COLO829 (cell line): ENCODE measurements around the gene KIF9.
"Not testable (repeated sequence)": the region's sequence is repeated elsewhere in the genome, so short reads cannot be mapped to it uniquely, and the experiment has no call there.

Source experiments
- DNase-seq: peaks from one replicate; pipeline ENCODE4 v3.0.0; 2012; ENCODE audit warnings: low spot score

Gene KIF9

GRCh38 chr3:47282424-47283192, at the start of gene KIF9, which contains the start of gene KLHL18:
TSS of gene KIF9 (minus strand) at chr3:47282799. CDS start at chr3:47277374, 5,425 bp downstream.
TSS of gene KLHL18 (plus strand) at chr3:47282944. CDS start at chr3:47282966, 22 bp downstream.
- DNase-seq, result peak; percentile 96

- peak; percentile 80 for DNase-seq
Observed at GRCh38 chr3:47324278-47324865, 41.8 kb upstream of the KIF9 start.

- DNase-seq, result no peak
Observed at GRCh38 chr3:47323431-47324277, 41.1 kb upstream of the KIF9 start.

- DNase-seq, result no peak
Observed at GRCh38 chr3:47319956-47320355, 37.4 kb upstream of the KIF9 start.

- peak; percentile 28 for DNase-seq
Observed at GRCh38 chr3:47318916-47319315, 36.3 kb upstream of the KIF9 start.

- DNase-seq, result not testable (repeated sequence)
Observed at GRCh38 chr3:47316151-47316550, 33.6 kb upstream of the KIF9 start.

- no peak for DNase-seq
Observed at GRCh38 chr3:47315069-47315647, 32.6 kb upstream of the KIF9 start.

- no peak for DNase-seq
Observed at GRCh38 chr3:47314056-47314764, 31.6 kb upstream of the KIF9 start.

GRCh38 chr3:47313341-47314055, 30.9 kb upstream of the KIF9 start:
- DNase-seq, result no peak

- DNase-seq, result no peak
Observed at GRCh38 chr3:47310391-47310790, 27.8 kb upstream of the KIF9 start.

GRCh38 chr3:47309231-47309630, 26.6 kb upstream of the KIF9 start:
- DNase-seq, result not testable (repeated sequence)

- DNase-seq, result no peak
Observed at GRCh38 chr3:47306022-47306421, 23.4 kb upstream of the KIF9 start.

- DNase-seq, result no peak
Observed at GRCh38 chr3:47301456-47301855, 18.9 kb upstream of the KIF9 start.

- no peak for DNase-seq
Observed at GRCh38 chr3:47299381-47300318, 17.1 kb upstream of the KIF9 start.

GRCh38 chr3:47298439-47298838, 15.8 kb upstream of the KIF9 start:
- no peak for DNase-seq

GRCh38 chr3:47296562-47297302, 14.1 kb upstream of the KIF9 start:
- no peak for DNase-seq

GRCh38 chr3:47295976-47296375, 13.4 kb upstream of the KIF9 start:
- no peak for DNase-seq

GRCh38 chr3:47295322-47295721, 12.7 kb upstream of the KIF9 start:
- DNase-seq, result no peak

GRCh38 chr3:47294392-47294791, 11.8 kb upstream of the KIF9 start:
- DNase-seq, result no peak
